ENCODE data around the gene GOLGB1. TPM values are rescaled to one million over a fixed set of nuclear protein-coding genes. Genes with fewer than 3 reads are reported as not detected.

Gene GOLGB1
- total RNA-seq, 2 donors from 2014 or later, result 46.4 to 59.0 TPM

DNA sequence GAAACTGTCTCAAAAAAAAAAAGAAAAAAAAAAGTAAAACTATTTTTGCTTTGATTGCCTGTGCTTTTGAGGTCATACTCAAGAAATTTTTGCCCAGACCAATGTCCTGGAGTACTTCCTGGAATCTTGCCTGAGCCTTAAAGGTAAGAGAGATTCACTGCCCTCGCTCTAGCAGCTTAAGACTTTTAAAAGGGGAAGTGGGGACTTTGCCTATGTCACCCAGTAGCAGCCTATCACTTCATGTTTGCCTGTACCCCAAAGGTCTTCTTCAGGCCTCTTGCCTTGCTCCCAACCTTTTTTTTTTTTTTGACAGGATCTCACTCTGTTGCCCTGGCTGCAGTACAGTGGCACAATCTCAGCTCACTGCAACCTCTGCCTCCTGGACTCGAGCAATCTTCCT, 18.9 kb upstream of the GOLGB1 start:
- peaks cover 5 to 9% of the 10 kb centered on the region in 2 donors for H3K36me3 ChIP-seq (replicated peaks in 1 of 2; ENCODE audit: insufficient read depth in 1 of 2, low read depth in 2 of 2)
- no peak for ATAC-seq

GRCh38 chr3:121759541-121760202, 10.1 kb upstream of the GOLGB1 start:
- Histone ChIP-seq H3K9me3 (no peaks in the 10 kb centered on the region), H3K27me3 (no peaks in the 10 kb centered on the region), H3K27ac (no peak overlapping the region), H3K36me3 (replicated peaks in 1 of 2; ENCODE audit: insufficient read depth in 1 of 2, low read depth in 2 of 2) (no peaks in the 10 kb centered on the region), H3K4me3 (no peak overlapping the region), H3K4me1 (no peaks in the 10 kb centered on the region)
- 77 to 90% methylated on average over 3 of the region's 3 CpGs for WGBS, 2 donors
- intact Hi-C loops (cut with DNase I), result no loop called here
- ATAC-seq (no peak), DNase-seq (no peak)
- TF ChIP-seq CTCF (IDR thresholded peaks at IDR 0.05) (no peak), POLR2A (IDR thresholded peaks at IDR 0.05) (no peak)

More for the DNA sequence above, 18.9 kb upstream of the GOLGB1 start:
- WGBS, 2 donors, result 96 to 98% methylated on average over 2 of the region's 2 CpGs
- H3K27ac ChIP-seq, result no peak overlapping the region
- no peaks in the 10 kb centered on the region for H3K4me1 ChIP-seq
- TF ChIP-seq CTCF (IDR thresholded peaks at IDR 0.05) (no peak), POLR2A (IDR thresholded peaks at IDR 0.05) (no peak)
- intact Hi-C loops (cut with DNase I), result no loop called here
- no peaks in the 10 kb centered on the region for H3K27me3 ChIP-seq
- H3K4me3 ChIP-seq, result no peak overlapping the region
- no peak for DNase-seq
- H3K9me3 ChIP-seq, result no peaks in the 10 kb centered on the region

DNA sequence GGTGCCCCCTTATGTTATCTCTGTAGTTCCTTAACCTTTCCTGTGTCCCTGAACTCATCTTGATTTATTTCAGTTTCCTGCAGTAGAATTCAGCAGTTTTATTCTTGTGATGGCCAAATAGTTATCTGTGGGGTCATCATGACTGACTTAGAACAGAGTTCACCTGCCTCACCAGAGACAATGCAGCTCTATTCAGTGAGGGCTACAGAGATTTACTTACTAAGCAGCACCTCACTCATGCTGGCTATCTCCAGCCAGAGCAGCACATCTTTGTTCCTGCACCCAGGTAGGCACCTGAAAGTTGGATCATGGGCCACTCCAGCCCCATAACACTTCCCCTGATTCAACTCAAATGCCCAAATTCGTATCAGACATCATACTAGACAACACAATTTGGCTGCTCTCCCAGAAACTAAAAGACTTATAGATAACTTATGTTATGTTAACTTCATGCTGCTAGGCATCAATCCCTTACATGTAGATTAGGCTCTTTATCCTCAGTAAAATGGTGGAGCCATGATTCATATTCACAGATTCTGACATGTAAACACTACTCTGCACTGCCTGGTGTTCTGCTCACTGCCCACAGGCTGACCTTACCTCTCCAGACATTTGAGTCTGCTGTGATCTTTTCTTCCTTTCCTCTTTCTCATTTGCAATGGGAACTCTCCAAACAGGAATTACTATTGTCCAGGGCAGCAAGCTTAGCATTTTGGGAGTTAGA, 9.3 kb upstream of the GOLGB1 start:
- Histone ChIP-seq H3K27me3 (no peaks in the 10 kb centered on the region), H3K4me3 (no peak overlapping the region), H3K27ac (no peak overlapping the region), H3K36me3 (replicated peaks in 1 of 2; ENCODE audit: insufficient read depth in 1 of 2, low read depth in 2 of 2) (no peaks in the 10 kb centered on the region), H3K9me3 (no peaks in the 10 kb centered on the region), H3K4me1 (no peaks in the 10 kb centered on the region)
- intact Hi-C loops (cut with DNase I), result no loop called here
- no peak for TF ChIP-seq POLR2A (IDR thresholded peaks at IDR 0.05)
- TF ChIP-seq CTCF (IDR thresholded peaks at IDR 0.05), result no peak
- no peak for DNase-seq
- 31 to 37% methylated on average over 1 of the region's 1 CpG for WGBS, 2 donors
- ATAC-seq, result no peak

- DNase-seq (no peak), ATAC-seq (no peak)
- Histone ChIP-seq H3K36me3 (replicated peaks in 1 of 2; ENCODE audit: insufficient read depth in 1 of 2, low read depth in 2 of 2) (no peaks in the 10 kb centered on the region), H3K4me3 (no peak overlapping the region), H3K27ac (no peak overlapping the region), H3K9me3 (no peaks in the 10 kb centered on the region), H3K4me1 (no peaks in the 10 kb centered on the region), H3K27me3 (no peaks in the 10 kb centered on the region)
- TF ChIP-seq POLR2A (IDR thresholded peaks at IDR 0.05), result no peak
- TF ChIP-seq CTCF (IDR thresholded peaks at IDR 0.05), result no peak
- 78 to 86% methylated on average over 15 of the region's 15 CpGs for WGBS, 2 donors
- intact Hi-C loops (cut with DNase I), result no loop called here
Observed at GRCh38 chr3:121757812-121758545, 8.4 kb upstream of the GOLGB1 start.
